Activated gamma-delta T cell treated with Interleukin-2 at 50 U/mL for 16 hours (primary cell): Measurements from ENCODE around the gene RCOR3.
"Not testable (repeated sequence)": the region's sequence is repeated elsewhere in the genome, so short reads cannot be mapped to it uniquely, and the experiment has no call there.

ENCODE experiments used
- DNase-seq: peaks from one replicate; pipeline ENCODE4 v3.0.0-alpha.2; 2020

Gene RCOR3

DNA sequence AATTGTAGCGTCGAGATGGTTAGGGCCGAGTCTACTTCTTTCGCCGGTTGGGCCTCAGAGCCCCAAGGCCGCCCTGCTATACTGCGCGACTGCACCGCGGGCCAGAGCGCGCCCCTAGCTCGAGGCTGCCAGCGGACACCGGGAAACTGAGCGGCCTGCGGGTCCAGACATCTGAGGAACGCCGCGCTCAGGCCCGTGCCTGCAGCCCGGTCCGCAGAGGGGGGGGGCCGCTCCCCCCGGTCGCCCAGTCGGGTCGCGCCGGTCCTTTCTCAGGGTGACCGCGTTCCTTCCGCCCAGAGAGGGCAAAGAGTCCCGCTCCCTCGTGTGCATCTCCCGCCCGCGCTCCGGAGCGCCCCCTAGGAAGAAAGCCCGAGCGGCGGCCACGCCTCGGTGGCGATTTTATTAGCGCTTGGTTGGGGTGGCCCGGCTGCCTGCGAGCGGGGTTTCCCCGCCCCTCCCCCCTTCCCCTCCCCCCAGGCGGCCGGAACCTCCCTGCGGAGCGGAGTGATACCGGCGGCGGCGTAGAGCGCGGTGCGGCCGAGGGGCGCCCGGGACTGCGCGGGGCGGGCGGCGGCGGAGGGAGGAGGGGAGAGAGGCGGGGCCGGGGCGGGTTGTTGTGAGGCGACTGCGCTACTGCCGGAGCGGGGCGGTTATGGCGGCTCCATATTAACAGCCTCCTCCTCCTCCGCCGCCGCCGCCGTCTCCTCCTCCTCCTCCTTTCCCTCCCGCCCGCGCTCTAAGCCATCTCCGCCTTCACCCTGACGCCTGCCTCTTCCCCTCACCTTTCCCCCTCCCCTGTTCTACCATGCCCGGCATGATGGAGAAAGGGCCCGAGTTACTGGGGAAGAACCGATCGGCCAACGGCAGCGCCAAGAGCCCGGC, at the start of gene RCOR3:
RCOR3 (plus strand) TSS at position 611 of the 882 bp plus-strand sequence; CDS start at position 806, 195 bp downstream.
- DNase-seq, result peak; percentile 90

DNA sequence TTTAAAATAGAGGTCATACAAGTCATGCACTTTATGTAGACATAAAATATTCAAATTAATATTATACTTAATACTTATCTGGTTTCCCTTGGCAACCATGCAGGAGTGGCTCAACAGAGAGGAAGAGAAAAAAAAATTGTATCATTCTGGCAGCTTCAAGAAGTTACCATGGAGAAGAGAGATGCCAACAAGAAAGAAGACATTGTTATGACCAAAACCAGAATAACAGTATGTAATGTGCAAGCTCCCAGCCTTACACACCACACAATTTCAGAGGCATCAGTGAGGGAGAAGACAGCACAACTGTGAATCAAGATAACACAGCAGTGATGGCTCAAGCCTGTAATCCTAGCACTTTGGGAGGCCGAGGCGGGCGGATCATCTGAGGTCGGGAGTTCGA, 49.1 kb upstream of the RCOR3 start:
- DNase-seq, result no peak

DNA sequence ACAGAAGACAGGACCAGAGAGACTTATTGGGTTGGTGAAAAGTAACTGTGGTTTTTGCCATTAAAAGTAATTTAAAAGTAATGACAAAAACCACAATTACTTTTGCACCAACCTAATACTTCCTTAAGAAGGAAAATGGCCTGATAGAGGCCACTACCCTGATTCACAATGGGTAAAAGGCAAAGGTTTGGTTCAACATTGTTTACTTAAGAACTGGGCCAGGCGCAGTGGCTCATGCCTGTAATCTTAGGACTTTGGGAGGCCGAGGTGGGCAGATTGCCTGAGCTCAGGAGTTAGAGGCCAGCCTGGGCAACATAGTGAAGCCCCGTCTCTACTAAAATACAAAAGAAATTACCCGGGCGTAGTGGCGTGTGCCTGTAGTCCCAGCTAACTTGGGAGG, 48.2 kb upstream of the RCOR3 start:
- no peak for DNase-seq

GRCh38 chr1:211213702-211214101, 45.5 kb upstream of the RCOR3 start:
- no peak for DNase-seq

- DNase-seq, result no peak
Observed at GRCh38 chr1:211215577-211215976, 43.6 kb upstream of the RCOR3 start.

- DNase-seq, result no peak
Observed at GRCh38 chr1:211217392-211217791, 41.8 kb upstream of the RCOR3 start.

- DNase-seq, result not testable (repeated sequence)
Observed at GRCh38 chr1:211222469-211223234, 36.5 kb upstream of the RCOR3 start.

- peak; percentile 40 for DNase-seq
Observed at GRCh38 chr1:211228573-211229364, 30.4 kb upstream of the RCOR3 start.

- DNase-seq, result peak; percentile 5
Observed at GRCh38 chr1:211229365-211229759, 29.8 kb upstream of the RCOR3 start.

- DNase-seq, result no peak
Observed at GRCh38 chr1:211231873-211232272, 27.3 kb upstream of the RCOR3 start.

GRCh38 chr1:211236633-211237320, 22.4 kb upstream of the RCOR3 start:
- DNase-seq, result no peak

GRCh38 chr1:211237579-211237978, 21.6 kb upstream of the RCOR3 start:
- DNase-seq, result no peak

DNA sequence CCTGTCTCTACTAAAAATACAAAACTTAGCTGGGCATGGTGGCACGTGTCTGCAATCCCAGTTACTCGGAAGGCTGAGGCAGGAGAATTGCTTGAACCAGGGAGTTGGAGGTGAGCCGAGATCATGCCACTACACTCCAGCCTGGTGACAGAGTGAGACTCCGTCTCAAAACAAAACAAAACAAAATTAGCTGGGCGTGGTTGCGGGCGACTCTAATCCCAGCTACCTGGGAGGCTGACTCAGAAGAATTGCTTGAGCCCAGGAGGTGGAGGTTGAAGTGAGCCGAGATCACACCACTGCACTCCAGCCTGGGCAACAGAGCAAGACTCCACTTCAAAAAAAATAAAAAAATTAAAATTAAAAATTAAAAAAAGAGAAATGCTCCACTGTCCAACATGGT, 18.6 kb upstream of the RCOR3 start:
- not testable (repeated sequence) for DNase-seq

DNA sequence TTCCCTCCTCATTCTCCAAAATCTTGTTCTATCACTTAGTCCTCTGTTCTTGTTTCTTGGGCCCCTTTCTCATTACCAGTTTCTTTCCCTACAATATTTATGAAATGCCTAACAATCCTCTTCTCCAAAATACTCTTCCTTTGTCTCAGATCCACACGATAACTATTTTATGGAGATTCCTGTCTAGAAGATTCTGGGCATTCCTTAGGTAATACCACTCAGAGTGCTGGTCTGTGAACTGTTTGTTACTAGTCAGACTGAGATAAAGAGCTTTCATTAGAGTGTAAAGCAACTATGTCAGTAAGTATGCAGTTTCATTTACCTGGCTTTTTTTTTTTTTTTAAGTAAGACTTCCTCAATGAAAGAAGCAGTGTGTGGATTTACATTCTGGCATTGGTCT, 18.1 kb upstream of the RCOR3 start:
- no peak for DNase-seq

DNA sequence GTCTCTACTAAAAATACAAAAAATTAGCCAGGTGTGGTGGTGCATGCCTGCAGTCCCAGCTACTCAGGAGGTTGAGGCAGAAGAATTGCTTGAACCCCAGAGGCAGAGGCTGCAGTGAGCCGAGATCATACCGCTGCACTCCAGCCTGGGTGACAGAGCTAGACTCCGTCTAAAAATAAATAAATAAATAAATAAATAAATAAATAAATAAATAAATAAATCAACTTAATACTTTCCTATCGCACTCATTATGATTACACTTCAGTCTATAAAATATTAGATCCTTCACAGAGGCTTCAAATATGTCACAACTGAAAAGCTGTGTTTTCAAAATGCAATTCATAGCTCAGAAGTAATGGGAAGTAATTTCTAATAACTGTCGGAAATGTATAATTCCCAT, 15.5 kb upstream of the RCOR3 start:
- DNase-seq, result not testable (repeated sequence)

- not testable (repeated sequence) for DNase-seq
Observed at GRCh38 chr1:211246583-211246982, 12.6 kb upstream of the RCOR3 start.

DNA sequence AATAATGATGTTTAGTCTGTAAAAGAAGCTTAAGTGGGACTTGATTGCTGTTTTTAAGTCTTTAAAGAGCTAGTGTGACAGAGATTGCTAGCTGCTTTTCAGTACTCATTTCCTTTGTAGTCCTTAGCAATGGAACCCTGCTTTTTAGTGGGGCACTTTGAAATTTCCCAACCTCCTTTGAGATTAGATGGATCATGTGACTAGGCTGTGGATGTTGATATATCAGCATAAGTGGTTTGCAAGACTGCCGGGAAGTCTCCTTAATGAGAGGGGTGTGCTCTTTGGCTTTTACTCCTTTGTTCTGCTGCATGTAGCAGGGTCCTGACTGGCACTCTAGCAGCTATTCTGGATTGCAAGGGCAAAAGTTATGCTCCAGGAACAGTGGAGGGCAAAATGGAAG, 11.2 kb upstream of the RCOR3 start:
- no peak for DNase-seq

DNA sequence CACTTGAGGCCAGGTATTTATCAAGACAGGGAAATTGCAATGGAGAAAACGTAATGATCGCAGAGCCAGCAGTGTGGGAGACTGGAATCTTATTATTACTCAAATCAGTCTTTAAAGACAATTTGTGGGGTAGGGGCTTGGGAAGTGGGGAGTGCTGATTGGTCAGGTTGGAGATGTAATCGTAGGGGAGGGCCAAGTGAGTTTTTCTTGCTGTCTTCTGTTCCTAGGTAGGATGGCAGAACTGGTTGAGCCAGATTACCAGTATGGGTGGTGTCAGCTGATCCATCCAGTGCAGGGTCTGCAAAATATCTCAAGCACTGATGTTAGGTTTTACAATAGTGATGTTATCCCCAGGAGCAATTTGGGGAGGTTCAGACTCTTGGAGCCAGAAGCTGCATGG, 9.6 kb upstream of the RCOR3 start:
- DNase-seq, result not testable (repeated sequence)

GRCh38 chr1:211257826-211258225, 1.3 kb upstream of the RCOR3 start:
- DNase-seq, result no peak

GRCh38 chr1:211258310-211258755, 833 bp upstream of the RCOR3 start:
- peak; percentile 62 for DNase-seq

GRCh38 chr1:211259638-211260126, 516 bp downstream of the RCOR3 start:
- DNase-seq, result peak; percentile 54
